ENCODE measurements around the gene TANC1.
A peak's percentile ranks its signal among the peaks of the same experiment; 100 is the strongest.

DNA sequence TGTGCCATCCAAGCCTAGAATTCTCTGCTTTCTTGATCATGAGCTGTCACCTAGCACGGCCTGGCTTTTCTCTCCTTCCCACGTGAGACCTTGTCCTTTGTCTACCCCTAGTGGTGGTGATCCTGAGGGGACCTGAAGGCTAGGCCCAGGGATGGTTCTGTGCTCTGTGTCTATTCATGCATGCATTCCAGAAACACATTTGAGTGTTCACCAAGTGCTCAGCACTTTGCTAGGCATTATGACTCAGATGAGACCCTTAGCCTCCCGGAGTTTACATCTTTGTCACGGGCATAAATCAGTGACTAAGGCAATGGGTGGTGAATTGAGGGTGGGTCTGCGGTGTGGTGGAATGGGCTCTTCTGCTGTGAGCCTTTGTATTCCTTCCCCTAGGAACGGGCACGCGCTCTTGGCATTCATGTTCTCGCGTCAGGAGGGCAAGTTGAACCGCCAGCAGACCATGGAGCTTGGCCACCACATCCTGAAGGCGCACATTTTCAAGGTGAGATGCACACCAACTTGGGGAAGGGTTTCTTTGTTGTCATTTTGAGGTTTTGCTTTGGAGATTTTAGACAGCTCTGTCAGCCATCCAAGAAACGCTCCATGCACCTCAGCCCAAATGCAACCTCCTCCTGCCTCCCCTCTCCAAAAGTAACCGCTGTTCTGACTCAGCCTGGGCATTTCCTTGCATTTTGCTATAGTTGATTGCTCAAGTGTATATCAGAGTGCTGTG, 217.1 kb downstream of the TANC1 start:
- TF ChIP-seq, protein P1, sequence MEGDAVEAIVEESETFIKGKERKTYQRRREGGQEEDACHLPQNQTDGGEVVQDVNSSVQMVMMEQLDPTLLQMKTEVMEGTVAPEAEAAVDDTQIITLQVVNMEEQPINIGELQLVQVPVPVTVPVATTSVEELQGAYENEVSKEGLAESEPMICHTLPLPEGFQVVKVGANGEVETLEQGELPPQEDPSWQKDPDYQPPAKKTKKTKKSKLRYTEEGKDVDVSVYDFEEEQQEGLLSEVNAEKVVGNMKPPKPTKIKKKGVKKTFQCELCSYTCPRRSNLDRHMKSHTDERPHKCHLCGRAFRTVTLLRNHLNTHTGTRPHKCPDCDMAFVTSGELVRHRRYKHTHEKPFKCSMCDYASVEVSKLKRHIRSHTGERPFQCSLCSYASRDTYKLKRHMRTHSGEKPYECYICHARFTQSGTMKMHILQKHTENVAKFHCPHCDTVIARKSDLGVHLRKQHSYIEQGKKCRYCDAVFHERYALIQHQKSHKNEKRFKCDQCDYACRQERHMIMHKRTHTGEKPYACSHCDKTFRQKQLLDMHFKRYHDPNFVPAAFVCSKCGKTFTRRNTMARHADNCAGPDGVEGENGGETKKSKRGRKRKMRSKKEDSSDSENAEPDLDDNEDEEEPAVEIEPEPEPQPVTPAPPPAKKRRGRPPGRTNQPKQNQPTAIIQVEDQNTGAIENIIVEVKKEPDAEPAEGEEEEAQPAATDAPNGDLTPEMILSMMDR (conservative IDR thresholded peaks at IDR 0.05 in 1 of 2, IDR thresholded peaks at IDR 0.05 in 1 of 2; ENCODE audit: extremely low read depth in 1 of 2, insufficient read depth in 1 of 2, low read depth in 1 of 2, low read length in 2 of 2), result peak; percentile 28 to 42
- TF ChIP-seq EZH2 (IDR thresholded peaks at IDR 0.05; ENCODE audit: borderline replicate concordance, low read length), result no peak
